ENCODE data around the gene SCUBE3. TPM values are rescaled to one million over a fixed set of nuclear protein-coding genes. Genes with fewer than 3 reads are reported as not detected.

The SCUBE3 gene
- total and polyA plus RNA-seq, 2 experiments from 2014 or later = 0.39 to 1.1 TPM

- H3K9me2 ChIP-seq (ENCODE audit: insufficient read depth) = no peaks in the 10 kb centered on the region
- no peak for TF ChIP-seq JUNB (IDR thresholded peaks at IDR 0.05; ENCODE audit: unreplicated experiment)
- no peak for TF ChIP-seq POLR2AphosphoS5 (IDR thresholded peaks at IDR 0.05; ENCODE audit: low read depth)
- TF ChIP-seq EZH2 (IDR thresholded peaks at IDR 0.05; ENCODE audit: low read depth, unreplicated experiment) = no peak
- no peak for TF ChIP-seq CREB1 (CRISPR knock-in tag; IDR thresholded peaks at IDR 0.05; ENCODE audit: low read depth)
- no peak for TF ChIP-seq EZH2phosphoT487 (IDR thresholded peaks at IDR 0.05; ENCODE audit: unreplicated experiment)
- TF ChIP-seq ETS1 (IDR thresholded peaks at IDR 0.05) = no peak
- TF ChIP-seq STAT1 (IDR thresholded peaks at IDR 0.05; ENCODE audit: unreplicated experiment) = no peak
- TF ChIP-seq CTCF (conservative IDR thresholded peaks at IDR 0.05; ENCODE audit: low read depth in 2 of 2) = no peak
- no peak for TF ChIP-seq ZNF331 (CRISPR knock-in tag; IDR thresholded peaks at IDR 0.05; ENCODE audit: low read depth)
- TF ChIP-seq REST (IDR thresholded peaks at IDR 0.05; ENCODE audit: unreplicated experiment) = no peak
- TF ChIP-seq NANOG (IDR thresholded peaks at IDR 0.05; ENCODE audit: borderline replicate concordance) = no peak
- TF ChIP-seq ZNF114 (CRISPR knock-in tag; IDR thresholded peaks at IDR 0.05) = no peak
- TF ChIP-seq ZNF462 (CRISPR knock-in tag; IDR thresholded peaks at IDR 0.05) = no peak
- no peaks in the 10 kb centered on the region for H3K4me1 ChIP-seq (ENCODE audit: insufficient read depth)
- H4K20me1 ChIP-seq (replicated peaks; ENCODE audit: insufficient read depth) = peaks cover 9% of the 10 kb centered on the region
- H3K4me3 ChIP-seq = no peak overlapping the region
- peaks cover 3% of the 10 kb centered on the region; the same call in 2 of the 3 replicates for H3K4me1 Mint-ChIP-seq
- H3K79me2 ChIP-seq (replicated peaks; ENCODE audit: insufficient read depth) = no peaks in the 10 kb centered on the region
- H3K4me2 ChIP-seq = no peak overlapping the region
- no peaks in the 10 kb centered on the region for H3F3A ChIP-seq (replicated peaks; ENCODE audit: low read depth)
- no peaks in the 10 kb centered on the region for H3K36me3 ChIP-seq (ENCODE audit: insufficient read depth)
- H2AFZ ChIP-seq = no peak overlapping the region
- peaks cover 61% of the 10 kb centered on the region for H3K27me3 ChIP-seq (ENCODE audit: insufficient read depth)
- DNase-seq (ENCODE audit: low spot score) (no peak), ATAC-seq (no peak)
- no peak overlapping the region for H3K27ac Mint-ChIP-seq
- no peaks in the 10 kb centered on the region for H3K36me3 Mint-ChIP-seq (ENCODE audit: low read depth)
- peaks cover 17% of the 10 kb centered on the region for H3K27me3 Mint-ChIP-seq (ENCODE audit: insufficient read depth, low read depth, poor library complexity)
- no peak overlapping the region for H3K27ac ChIP-seq (ENCODE audit: low read depth)
- no peak overlapping the region for H3K4me3 Mint-ChIP-seq
- H3K9me3 Mint-ChIP-seq = no peaks in the 10 kb centered on the region
Observed at GRCh38 chr6:35224720-35225119, 11.0 kb downstream of the SCUBE3 start.

Measured in GM23338 (cell line).